Adrenal gland (tissue), 12 donors: ENCODE measurements around the gene TREH. TPM values are rescaled to one million over a fixed set of nuclear protein-coding genes. Genes with fewer than 3 reads are reported as not detected.

Experiments
- DNase-seq, 7 donors: peaks; one replicate each; pipeline ENCODE4 v3.0.0-alpha.2; 2019 to 2020
- H3K27ac ChIP-seq, 5 donors: fragments of 200-600 bp; sonication (generic) in 4 of 5; 1 replicate in 3 of 5; 2 replicates in 2 of 5; pipeline versions ENCODE4 v1.5.1 to v1.8.0; 2016 to 2020; ENCODE audit warnings: mild to moderate bottlenecking in 1 of 5
- H3K27me3 ChIP-seq: fragments of 200-600 bp; 2 replicates; pipeline ENCODE4 v1.8.0; 2021
- H3K36me3 ChIP-seq, 2 donors: fragments of 200-600 bp; replicated peaks in 1 of 2; 1 replicate in 1 of 2; 2 replicates in 1 of 2; pipeline versions ENCODE4 v1.5.1 to v1.8.0; 2018 to 2022
- H3K4me1 ChIP-seq, 2 donors: fragments of 200-600 bp; replicated peaks in 1 of 2; 1 replicate in 1 of 2; 2 replicates in 1 of 2; pipeline versions ENCODE4 v1.5.1 to v1.8.0; 2018 to 2021
- H3K4me3 ChIP-seq, 4 donors: fragments of 200-600 bp; sonication (generic) in 3 of 4; one replicate each; pipeline ENCODE4 v1.5.1; 2016 to 2018
- H3K9me3 ChIP-seq, 3 donors: fragments of 200-600 bp; sonication (generic) in 1 of 3; replicated peaks in 1 of 3; 1 replicate in 2 of 3; 2 replicates in 1 of 3; pipeline versions ENCODE4 v1.5.1 to v1.8.0; 2016 to 2021
- CTCF ChIP-seq, 6 experiments: fragments of 450-650 bp in 4 of 6; fragments of 200-600 bp in 2 of 6; sonication (generic) in 1 of 6; IDR thresholded peaks; 1 replicate in 5 of 6; 2 replicates in 1 of 6; pipeline versions ENCODE4 v1.5.1 to v1.8.0; 2016 to 2021; ENCODE audit warnings: antibody characterized with exemption in 6 of 6, mild to moderate bottlenecking in 2 of 6, moderate library complexity in 1 of 6
- POLR2A ChIP-seq, 2 donors: fragments of 450-650 bp; IDR thresholded peaks; one replicate each; pipeline ENCODE4 v1.6.1; 2017; ENCODE audit warnings: antibody characterized with exemption in 2 of 2, mild to moderate bottlenecking in 2 of 2, moderate library complexity in 1 of 2
- WGBS, 4 donors: extraction: QIAGEN DNeasy Blood & Tissue Kit in 2 of 4; methylation state at CpG; one replicate each; pipeline versions ENCODE4 v1.1.5 to v1.1.7; 2013 to 2017; 5-methylcytosine and 5-hydroxymethylcytosine counted together
- intact Hi-C, 2 donors: fragments of 100-400 bp; cut with DNase I; formaldehyde crosslinking; loops; one replicate each; pipeline versions ENCODE4 v1.14.1 to v1.15.0; 2022 to 2023
- polyA plus RNA-seq, 3 donors: library from polyadenylated mRNA; stranded (reverse); fragments of 200-250 nt in 2 of 3; fragments of 350-450 nt in 1 of 3; fragmentation: Illumina TruSeq in 1 of 3; extraction: RNeasy Lipid Tissue Mini Kit (QIAGEN cat#74804) in 1 of 3; gene quantifications; one replicate each; pipeline ENCODE4 v1.2.3, GENCODE V29; 2013 to 2014
- total RNA-seq, 9 donors: library from RNA; depleted of rRNA in 4 of 9; stranded (reverse); fragments of >200 nt in 4 of 9; fragments of 120-200 nt in 1 of 9; fragmentation: NEBNext Ultra II Directional in 1 of 9; extraction: Animal tissue kit (Norgen Biotek cat#: 25700) in 1 of 9; gene quantifications; one replicate each; pipeline versions ENCODE4 v1.1.0 to v1.2.4, GENCODE V29; 2013 to 2023
- donor health status: healthy with polysubstance abuse.
- donor health status: Bipolar disorder and iron deficiency.
- donor health status: DM: yes; HTN: yes; CAD: no.
- donor health status: DM: no; HTN: no; CAD: no.
- donor health status: DM: no; HTN: no; CAD: no.
- donor health status: DM: yes; HTN: yes; CAD: no.

The TREH gene
- total and polyA plus RNA-seq, 12 donors: 3.0 to 5.1 TPM; not detected in 10

GRCh38 chr11:118660681-118661424 is 18.6 kb downstream of the TREH start:
- intact Hi-C loops: no loop called here

GRCh38 chr11:118659953-118660680 is 19.3 kb downstream of the TREH start:
- no peaks in the 10 kb centered on the region for H3K27me3 ChIP-seq
- TF ChIP-seq CTCF (IDR thresholded peaks at IDR 0.05) (no peak), POLR2A (IDR thresholded peaks at IDR 0.05) (no peak)
- no peaks in the 10 kb centered on the region for H3K9me3 ChIP-seq
- peak in 1 of 7 donors; percentile 49 for DNase-seq
- H3K27ac ChIP-seq: no peak overlapping the region
- whole genome bisulfite sequencing, 4 donors: 70 to 74% (median 73%) methylated on average over 12 to 14 of the region's 14 CpGs
- H3K4me1 ChIP-seq: peaks cover 0 to 4% of the 10 kb centered on the region in 2 donors
- no peak overlapping the region for H3K4me3 ChIP-seq
- H3K36me3 ChIP-seq: peaks cover 0 to 24% of the 10 kb centered on the region in 2 donors
- intact Hi-C loops: loop anchor here in 1 of 2 donors (5.0 kb wide), 1 partner anchor 63 kb away; no protein-coding TSS in a partner anchor

More at GRCh38 chr11:118660681-118661424, 18.6 kb downstream of the TREH start:
- DNase-seq: peak in 1 of 7 donors; percentile 51
- peaks cover 0 to 16% of the 10 kb centered on the region in 2 donors for H3K36me3 ChIP-seq
- no peaks in the 10 kb centered on the region for H3K27me3 ChIP-seq
- H3K9me3 ChIP-seq: no peaks in the 10 kb centered on the region
- TF ChIP-seq CTCF (IDR thresholded peaks at IDR 0.05) (no peak), POLR2A (IDR thresholded peaks at IDR 0.05) (no peak)
- no peak overlapping the region for H3K4me3 ChIP-seq
- peaks cover 0 to 4% of the 10 kb centered on the region in 2 donors for H3K4me1 ChIP-seq
- 63 to 94% (median 82%) methylated on average over 2 to 7 of the region's 7 CpGs for WGBS, 4 donors
- H3K27ac ChIP-seq: no peak overlapping the region

- peak; percentile 89 to 95 (median 90) for DNase-seq
- TF ChIP-seq CTCF (IDR thresholded peaks at IDR 0.05) (peak; percentile 89 to 97 (median 92)), POLR2A (IDR thresholded peaks at IDR 0.05) (no peak)
- Histone ChIP-seq H3K9me3 (no peaks in the 10 kb centered on the region), H3K27ac (peak overlapping the region in 2 of 5 donors; percentile 56 to 78), H3K4me1 (peaks cover 0 to 4% of the 10 kb centered on the region in 2 donors), H3K4me3 (no peak overlapping the region), H3K36me3 (peaks cover 0 to 29% of the 10 kb centered on the region in 2 donors), H3K27me3 (no peaks in the 10 kb centered on the region)
- intact Hi-C loops: loop anchor here in 1 of 2 donors (5.0 kb wide), 1 partner anchor 62 kb away; no protein-coding TSS in a partner anchor
- 5 to 23% (median 10%) methylated on average over 9 to 26 of the region's 26 CpGs for WGBS, 4 donors
Observed at GRCh38 chr11:118659314-118659952, 20.0 kb downstream of the TREH start.
